Heart left ventricle (tissue), 16 donors: ENCODE results near the gene TM4SF20. TPM values are rescaled to one million over a fixed set of nuclear protein-coding genes. Genes with fewer than 3 reads are reported as not detected.
"Not testable (repeated sequence)": the region's sequence is repeated elsewhere in the genome, so short reads cannot be mapped to it uniquely, and the experiment has no call there.

Experiments used
- ATAC-seq, 4 donors: fragments of 200-7000 bp; cut with Tn5 transposase; one replicate each; pipeline ENCODE4 v1.9.1; 2020 to 2022; ENCODE audit warnings: moderate library complexity in 4 of 4, mild to moderate bottlenecking in 3 of 4, moderate number of reproducible peaks in 1 of 4
- DNase-seq, 5 donors: peaks; one replicate each; pipeline ENCODE4 v3.0.0-alpha.2; 2020
- H3K27ac ChIP-seq, 12 donors: fragments of 200-600 bp; sonication (generic) in 4 of 12; one replicate each; pipeline versions ENCODE4 v1.5.0 to v1.8.0; 2016 to 2022; ENCODE audit warnings: mild to moderate bottlenecking in 2 of 12
- H3K27me3 ChIP-seq, 9 donors: fragments of 200-600 bp; sonication (generic) in 2 of 9; one replicate each; pipeline versions ENCODE4 v1.5.1 to v1.8.0; 2016 to 2022; ENCODE audit warnings: mild to moderate bottlenecking in 3 of 9
- H3K36me3 ChIP-seq, 9 donors: fragments of 200-600 bp; sonication (generic) in 2 of 9; one replicate each; pipeline versions ENCODE4 v1.5.0 to v1.8.0; 2018 to 2022; ENCODE audit warnings: mild to moderate bottlenecking in 2 of 9
- H3K4me1 ChIP-seq, 12 donors: fragments of 200-600 bp; sonication (generic) in 4 of 12; one replicate each; pipeline versions ENCODE4 v1.5.0 to v1.8.0; 2016 to 2022; ENCODE audit warnings: mild to moderate bottlenecking in 3 of 12
- H3K4me3 ChIP-seq, 12 donors: fragments of 200-600 bp; sonication (generic) in 4 of 12; one replicate each; pipeline versions ENCODE4 v1.5.0 to v1.8.0; 2017 to 2022; ENCODE audit warnings: mild to moderate bottlenecking in 9 of 12, moderate library complexity in 4 of 12
- H3K9me3 ChIP-seq, 12 donors: fragments of 200-600 bp; sonication (generic) in 4 of 12; one replicate each; pipeline versions ENCODE4 v1.5.0 to v1.8.0; 2016 to 2022; ENCODE audit warnings: mild to moderate bottlenecking in 1 of 12
- POLR2A ChIP-seq, 2 donors: fragments of 450-650 bp; IDR thresholded peaks; one replicate each; pipeline ENCODE4 v1.6.1; 2017; ENCODE audit warnings: antibody characterized with exemption in 2 of 2, mild to moderate bottlenecking in 2 of 2, moderate library complexity in 2 of 2
- WGBS, 4 donors: extraction: QIAGEN DNeasy Blood & Tissue Kit in 2 of 4; methylation state at CpG; one replicate each; pipeline versions ENCODE4 v1.1.5 to v1.1.7; 2013 to 2018; 5-methylcytosine and 5-hydroxymethylcytosine counted together
- intact Hi-C, 10 donors: fragments of 100-400 bp; cut with DNase I; formaldehyde crosslinking; loops; one replicate each; pipeline versions ENCODE4 v1.11.1 to v1.14.2; 2022
- polyA plus RNA-seq, 2 donors: library from polyadenylated mRNA; stranded (reverse); fragments of 200-250 nt; gene quantifications; one replicate each; pipeline ENCODE4 v1.2.3, GENCODE V29; 2013
- total RNA-seq, 9 donors: library from RNA; depleted of rRNA in 2 of 9; stranded (reverse); fragments of >200 nt in 2 of 9; fragmentation: NEBNext Ultra II Directional in 3 of 9; extraction: Animal tissue kit (Norgen Biotek cat#: 25700) in 3 of 9; gene quantifications; one replicate each; pipeline versions ENCODE4 v1.1.0 to v1.2.4, GENCODE V29; 2016 to 2023
- TF ChIP-seq, protein P1 (sequence below), 12 donors: fragments of 200-600 bp; sonication (generic) in 4 of 12; IDR thresholded peaks; one replicate each; pipeline versions ENCODE4 v1.5.0 to v1.8.0; 2018 to 2022; ENCODE audit warnings: antibody characterized with exemption in 12 of 12, mild to moderate bottlenecking in 5 of 12
- donor health status: ischemic (EF 13 %, LVEDD 7.1; RV severe dilation, severe dysfunction).
- donor health status: healthy with polysubstance abuse.
- donor health status: DM: no; HTN: yes; CAD: no.
- donor health status: DM: no; HTN: no; CAD: no.
- donor health status: ischemic (EF 25% LVEDD 6.9; RV normal size, moderate dysfunction).
- donor health status: ischemic (EF 25% LVEDD 5.7; RV mildly dilated, moderate dysfunction).
- donor health status: healthy.
- donor health status: DM: yes; HTN: yes; CAD: no.
- donor health status: ischemic (EF 35%, LVEDD 5.7; RV mildly dilated, moderate dysfunction).
- donor health status: nonischemic (EF 11% LVEDD 7.7; RV severe dilation, severe dysfunction).
- donor health status: DM: yes; HTN: yes; CAD: no.
- donor health status: PGD.
- donor health status: ischemic (EF 29% LVEDD 5.4; RV normal size, mild dysfunction).
- donor health status: nonischemic (EF 23%, LVEDD 6.1; RV moderate dilation, normal function).

The TM4SF20 gene
- total and polyA plus RNA-seq, 11 donors, result not detected

DNA sequence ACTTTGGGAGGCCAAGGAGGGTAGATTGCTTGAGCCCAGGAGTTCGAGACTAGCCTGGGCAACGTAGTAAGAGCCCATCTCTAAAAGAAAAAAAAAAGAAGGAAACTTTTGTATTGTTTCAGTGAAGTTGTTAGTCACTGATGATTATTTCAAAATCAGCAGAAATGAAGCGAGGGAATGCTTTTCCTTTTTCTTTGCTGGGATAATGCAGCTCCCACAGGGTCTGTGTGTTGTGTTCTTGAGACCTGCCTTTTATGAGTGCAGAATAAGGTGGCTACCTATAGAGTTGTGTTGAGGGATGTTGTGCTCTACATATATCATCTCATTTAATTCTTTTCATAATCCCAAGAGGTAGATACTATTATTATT, 11.7 kb downstream of the TM4SF20 start:
- H3K36me3 ChIP-seq, result no peaks in the 10 kb centered on the region
- DNase-seq, result no peak
- TF ChIP-seq, protein P1, sequence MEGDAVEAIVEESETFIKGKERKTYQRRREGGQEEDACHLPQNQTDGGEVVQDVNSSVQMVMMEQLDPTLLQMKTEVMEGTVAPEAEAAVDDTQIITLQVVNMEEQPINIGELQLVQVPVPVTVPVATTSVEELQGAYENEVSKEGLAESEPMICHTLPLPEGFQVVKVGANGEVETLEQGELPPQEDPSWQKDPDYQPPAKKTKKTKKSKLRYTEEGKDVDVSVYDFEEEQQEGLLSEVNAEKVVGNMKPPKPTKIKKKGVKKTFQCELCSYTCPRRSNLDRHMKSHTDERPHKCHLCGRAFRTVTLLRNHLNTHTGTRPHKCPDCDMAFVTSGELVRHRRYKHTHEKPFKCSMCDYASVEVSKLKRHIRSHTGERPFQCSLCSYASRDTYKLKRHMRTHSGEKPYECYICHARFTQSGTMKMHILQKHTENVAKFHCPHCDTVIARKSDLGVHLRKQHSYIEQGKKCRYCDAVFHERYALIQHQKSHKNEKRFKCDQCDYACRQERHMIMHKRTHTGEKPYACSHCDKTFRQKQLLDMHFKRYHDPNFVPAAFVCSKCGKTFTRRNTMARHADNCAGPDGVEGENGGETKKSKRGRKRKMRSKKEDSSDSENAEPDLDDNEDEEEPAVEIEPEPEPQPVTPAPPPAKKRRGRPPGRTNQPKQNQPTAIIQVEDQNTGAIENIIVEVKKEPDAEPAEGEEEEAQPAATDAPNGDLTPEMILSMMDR (IDR thresholded peaks at IDR 0.05), result no peak
- no peak for TF ChIP-seq POLR2A (IDR thresholded peaks at IDR 0.05)
- H3K27ac ChIP-seq, result peak overlapping the region in 1 of 12 donors; percentile 83
- intact Hi-C loops, result no loop called here
- 82 to 88% (median 84%) methylated on average over 3 of the region's 3 CpGs for WGBS, 4 donors
- peaks cover 0 to 31% (median 0%) of the 10 kb centered on the region in 12 donors for H3K4me1 ChIP-seq
- H3K4me3 ChIP-seq, result no peak overlapping the region
- ATAC-seq, result no peak
- H3K9me3 ChIP-seq, result no peaks in the 10 kb centered on the region
- H3K27me3 ChIP-seq, result no peaks in the 10 kb centered on the region

DNA sequence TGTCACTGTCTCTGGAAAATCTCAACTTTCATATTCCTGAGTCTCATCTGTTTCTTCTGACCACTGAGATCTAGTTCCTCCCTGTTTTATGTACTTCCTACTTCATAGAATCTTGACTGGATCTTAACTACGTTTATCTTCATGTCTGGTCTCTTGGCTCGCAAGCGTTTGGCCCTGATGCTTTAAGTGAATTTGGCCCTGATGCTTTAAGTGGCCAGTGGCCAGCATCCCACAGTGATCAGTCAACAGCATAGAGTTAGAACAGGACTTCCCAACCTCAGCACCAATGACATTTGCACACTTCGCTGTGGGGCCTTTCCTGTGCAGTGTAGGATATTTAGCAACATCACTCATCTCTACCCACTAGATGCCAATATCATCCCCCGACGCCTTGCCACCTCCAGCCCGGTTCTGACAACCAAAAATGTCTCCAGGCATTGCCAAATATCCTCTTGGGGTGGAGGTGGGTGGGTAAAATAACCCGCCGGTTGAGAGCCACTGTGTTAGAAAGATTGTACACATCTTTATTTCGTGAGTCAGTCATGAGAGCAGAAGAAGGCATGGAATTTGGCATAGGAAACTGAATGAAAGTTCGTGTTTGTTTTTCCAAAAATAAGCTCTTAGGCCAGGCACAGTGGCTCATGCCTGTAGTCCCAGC, 12.2 kb downstream of the TM4SF20 start:
- no peak overlapping the region for H3K4me3 ChIP-seq
- H3K27me3 ChIP-seq, result no peaks in the 10 kb centered on the region
- TF ChIP-seq POLR2A (IDR thresholded peaks at IDR 0.05), result no peak
- TF ChIP-seq, protein P1 (IDR thresholded peaks at IDR 0.05), result no peak
- 59 to 69% (median 65%) methylated on average over 11 of the region's 11 CpGs for WGBS, 4 donors
- intact Hi-C loops, result no loop called here
- ATAC-seq, result peak in 1 of 4 donors; percentile 44
- no peaks in the 10 kb centered on the region for H3K36me3 ChIP-seq
- peak overlapping the region in 1 of 12 donors; percentile 83 for H3K27ac ChIP-seq
- no peaks in the 10 kb centered on the region for H3K9me3 ChIP-seq
- DNase-seq, result no peak
- H3K4me1 ChIP-seq, result peaks cover 0 to 31% (median 0%) of the 10 kb centered on the region in 12 donors

DNA sequence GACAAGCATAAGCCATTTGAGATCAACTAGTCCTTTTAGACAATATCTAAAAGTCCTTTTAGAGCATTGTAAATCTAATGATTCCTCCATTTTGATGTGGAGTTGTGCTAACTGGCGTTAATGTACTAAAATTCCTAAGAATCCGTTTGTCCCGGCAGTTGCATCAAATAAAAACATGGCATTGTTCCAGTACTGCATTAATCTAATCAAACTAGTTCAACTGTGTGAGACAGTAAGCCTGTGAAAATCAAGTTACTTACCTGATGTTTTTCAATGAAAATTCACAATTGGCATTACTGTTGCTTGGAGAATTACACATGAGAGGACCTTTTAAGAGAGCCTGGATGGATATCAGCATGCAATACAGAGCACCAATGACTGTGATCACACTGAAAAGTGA, 13.3 kb downstream of the TM4SF20 start:
- Histone ChIP-seq H3K27me3 (no peaks in the 10 kb centered on the region), H3K27ac (peak overlapping the region in 1 of 12 donors; percentile 83), H3K4me3 (no peak overlapping the region), H3K9me3 (no peaks in the 10 kb centered on the region), H3K36me3 (peaks cover 0 to 7% (median 0%) of the 10 kb centered on the region in 9 donors), H3K4me1 (peaks cover 0 to 25% (median 0%) of the 10 kb centered on the region in 12 donors)
- intact Hi-C loops, result no loop called here
- no peak for DNase-seq
- no peak for ATAC-seq
- WGBS, 4 donors, result 54 to 75% (median 63%) methylated on average over 3 of the region's 3 CpGs
- TF ChIP-seq POLR2A (IDR thresholded peaks at IDR 0.05), result no peak
- TF ChIP-seq, protein P1 (IDR thresholded peaks at IDR 0.05), result no peak

DNA sequence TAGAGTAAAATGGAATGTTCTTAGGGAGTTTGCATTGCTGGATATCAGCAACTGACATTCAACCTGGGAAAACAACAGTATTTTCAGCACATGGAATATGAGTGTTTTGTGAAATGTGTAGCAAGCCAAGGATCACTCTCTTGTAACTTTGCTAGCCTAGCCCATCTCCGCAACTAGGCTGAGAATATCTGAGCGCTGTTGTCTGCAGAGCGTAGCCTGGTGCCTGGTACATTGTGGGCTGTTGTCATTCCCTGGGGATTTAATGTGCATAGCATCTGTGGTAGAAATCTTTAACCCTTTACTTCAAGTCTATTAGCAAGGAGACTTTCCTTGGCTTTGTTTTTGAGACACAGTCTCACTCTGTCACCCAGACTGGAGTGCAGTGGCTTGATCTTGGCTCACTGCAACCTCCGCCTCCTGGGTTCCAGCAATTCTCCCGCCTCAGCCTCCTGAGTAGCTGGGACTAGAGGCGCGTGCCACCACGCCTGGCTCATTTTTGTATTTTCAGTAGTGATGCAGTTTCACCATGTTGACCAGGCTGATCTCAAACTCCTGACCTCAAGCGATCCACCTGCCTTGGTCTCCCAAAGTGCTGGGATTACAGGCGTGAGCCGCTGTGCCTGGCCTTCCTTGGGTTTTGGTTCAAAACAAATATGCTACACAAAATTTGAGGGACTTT, 14.4 kb downstream of the TM4SF20 start:
- DNase-seq, H3K4me3 ChIP-seq, ATAC-seq, H3K27me3 ChIP-seq, H3K9me3 ChIP-seq, intact Hi-C loops, H3K27ac ChIP-seq: not testable (repeated sequence)
- H3K36me3 ChIP-seq, result peaks cover 0 to 18% (median 7%) of the 10 kb centered on the region in 9 donors
- peaks cover 0 to 21% (median 0%) of the 10 kb centered on the region in 12 donors for H3K4me1 ChIP-seq
- WGBS, 4 donors, result 85 to 87% (median 87%) methylated on average over 11 of the region's 11 CpGs
